ENCODE measurements around the gene NGDN.

The NGDN gene

DNA sequence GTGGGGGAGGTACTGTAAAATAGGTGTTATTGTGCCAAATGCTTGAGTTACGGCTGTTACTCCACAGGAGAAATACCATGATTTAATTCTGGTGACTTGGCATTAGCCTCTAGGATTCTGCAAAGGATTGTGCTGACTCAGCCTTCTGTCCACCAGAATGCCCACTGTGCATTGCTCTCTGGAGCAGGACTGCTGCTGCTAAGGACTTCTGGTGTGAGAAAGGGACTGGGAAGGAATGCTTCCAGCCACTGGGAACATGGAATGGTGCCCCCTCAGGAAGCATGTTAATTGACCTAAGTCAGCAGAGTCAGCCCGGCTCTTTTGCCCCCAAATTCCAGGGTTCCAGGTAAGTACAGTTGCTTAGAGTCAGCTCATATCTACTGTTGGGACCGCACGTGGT is 49.2 kb downstream of the NGDN start:
- no peak overlapping the region for H3K4me3 ChIP-seq (ENCODE audit: low read depth, low read length)
- no peak for TF ChIP-seq CTCF (IDR thresholded peaks at IDR 0.05; ENCODE audit: low read depth, low read length)
- DNase-seq (ENCODE audit: low read depth, low spot score): no peak
- in situ Hi-C loops (cut with HindIII; ENCODE audit: low sequenced_read_pairs): no loop called here

- DNase-seq (ENCODE audit: low read depth, low spot score): no peak
- in situ Hi-C loops (cut with HindIII; ENCODE audit: low sequenced_read_pairs): no loop called here
- no peak for TF ChIP-seq CTCF (IDR thresholded peaks at IDR 0.05; ENCODE audit: low read depth, low read length)
- no peak overlapping the region for H3K4me3 ChIP-seq (ENCODE audit: low read depth, low read length)
Observed at GRCh38 chr14:23520899-23521533, 51.5 kb downstream of the NGDN start.

GRCh38 chr14:23521785-23522640 is 52.5 kb downstream of the NGDN start:
- in situ Hi-C loops (cut with HindIII; ENCODE audit: low sequenced_read_pairs): no loop called here
- no peak for DNase-seq (ENCODE audit: low read depth, low spot score)
- TF ChIP-seq CTCF (IDR thresholded peaks at IDR 0.05; ENCODE audit: low read depth, low read length): no peak
- H3K4me3 ChIP-seq (ENCODE audit: low read depth, low read length): no peak overlapping the region

GRCh38 chr14:23522643-23523198 is 53.2 kb downstream of the NGDN start:
- in situ Hi-C loops (cut with HindIII; ENCODE audit: low sequenced_read_pairs): no loop called here

DNA sequence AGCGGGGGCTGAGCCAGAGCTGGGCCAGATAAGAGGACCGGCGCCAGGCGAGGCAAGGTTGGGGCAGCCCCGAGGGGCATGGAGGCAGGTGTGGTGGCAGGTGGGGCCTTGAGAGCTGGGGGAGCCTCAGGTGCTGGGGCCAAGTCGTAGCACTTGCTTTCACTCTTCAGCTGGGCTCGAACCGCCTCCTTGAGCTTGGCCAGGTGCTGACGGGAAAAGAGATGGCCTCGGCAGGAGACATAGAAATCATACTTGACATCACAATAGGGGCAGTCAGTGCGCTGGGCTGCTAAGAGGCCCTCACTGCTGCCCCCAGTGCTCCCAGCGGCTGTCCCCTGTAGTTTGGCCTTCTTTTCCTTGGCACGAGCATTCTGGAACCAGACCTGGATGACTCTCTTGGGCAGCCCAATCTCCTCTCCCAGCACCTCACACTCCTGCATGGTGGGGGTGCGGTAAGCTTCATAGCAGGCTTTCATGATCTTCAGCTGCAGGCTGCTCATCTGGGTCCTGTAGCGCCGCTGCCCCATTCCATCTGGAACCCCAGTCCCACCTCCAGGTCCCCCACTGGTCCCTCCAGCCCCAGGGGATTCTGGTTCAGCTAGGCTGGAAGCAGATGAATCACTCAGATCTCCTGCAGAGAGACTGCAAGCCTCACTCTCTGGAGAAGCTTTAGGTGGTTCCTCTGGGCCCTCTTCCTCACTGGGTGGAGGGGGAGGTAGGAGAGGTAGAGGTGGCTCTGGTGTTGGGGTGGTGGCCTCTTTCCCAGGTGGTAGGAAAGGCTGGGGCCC is 53.9 kb downstream of the NGDN start:
- in situ Hi-C loops (cut with HindIII; ENCODE audit: low sequenced_read_pairs): no loop called here
- no peak for DNase-seq (ENCODE audit: low read depth, low spot score)
- no peak overlapping the region for H3K4me3 ChIP-seq (ENCODE audit: low read depth, low read length)
- no peak for TF ChIP-seq CTCF (IDR thresholded peaks at IDR 0.05; ENCODE audit: low read depth, low read length)

More at GRCh38 chr14:23522643-23523198, 53.2 kb downstream of the NGDN start:
- no peak overlapping the region for H3K4me3 ChIP-seq (ENCODE audit: low read depth, low read length)
- DNase-seq (ENCODE audit: low read depth, low spot score): no peak
- no peak for TF ChIP-seq CTCF (IDR thresholded peaks at IDR 0.05; ENCODE audit: low read depth, low read length)

- in situ Hi-C loops (cut with HindIII; ENCODE audit: low sequenced_read_pairs): no loop called here
- no peak for TF ChIP-seq CTCF (IDR thresholded peaks at IDR 0.05; ENCODE audit: low read depth, low read length)
- DNase-seq (ENCODE audit: low read depth, low spot score): no peak
- no peak overlapping the region for H3K4me3 ChIP-seq (ENCODE audit: low read depth, low read length)
Observed at GRCh38 chr14:23524954-23525353, 55.5 kb downstream of the NGDN start.
